Nephron progenitor cell (in vitro differentiated cells): ENCODE measurements around the gene ATRX.
A peak's percentile ranks its signal among the peaks of the same experiment; 100 is the strongest.
"Not testable (repeated sequence)": the region's sequence is repeated elsewhere in the genome, so short reads cannot be mapped to it uniquely, and the experiment has no call there.

Source experiments
- DNase-seq: peaks from one replicate; pipeline ENCODE4 v3.0.0; 2021
- H3K27ac Mint-ChIP-seq: 2 replicates; pipeline ENCODE4 v1.8.0; 2021; ENCODE audit warnings: mild to moderate bottlenecking, moderate library complexity, mixed read lengths
- H3K27me3 Mint-ChIP-seq: 2 replicates; pipeline ENCODE4 v1.8.0; 2021; ENCODE audit warnings: mild to moderate bottlenecking, low read depth, mixed read lengths; ENCODE audit not compliant: poor library complexity
- H3K36me3 Mint-ChIP-seq: 2 replicates; pipeline ENCODE4 v1.8.0; 2021; ENCODE audit warnings: low read depth, mixed read lengths
- H3K4me1 Mint-ChIP-seq: 2 replicates; pipeline ENCODE4 v1.8.0; 2021; ENCODE audit warnings: mixed read lengths
- H3K4me3 Mint-ChIP-seq: 2 replicates; pipeline ENCODE4 v1.8.0; 2021; ENCODE audit warnings: mild to moderate bottlenecking, moderate library complexity, mixed read lengths
- H3K9me3 Mint-ChIP-seq: 2 replicates; pipeline ENCODE4 v1.8.0; 2021; ENCODE audit warnings: mild to moderate bottlenecking, moderate library complexity, mixed read lengths
- TF ChIP-seq, protein P1 (sequence below): fragments of 200-600 bp; sonication (generic); IDR thresholded peaks from 2 replicates; pipeline ENCODE4 v1.5.0; 2021; ENCODE audit warnings: antibody characterized with exemption

Gene ATRX

DNA sequence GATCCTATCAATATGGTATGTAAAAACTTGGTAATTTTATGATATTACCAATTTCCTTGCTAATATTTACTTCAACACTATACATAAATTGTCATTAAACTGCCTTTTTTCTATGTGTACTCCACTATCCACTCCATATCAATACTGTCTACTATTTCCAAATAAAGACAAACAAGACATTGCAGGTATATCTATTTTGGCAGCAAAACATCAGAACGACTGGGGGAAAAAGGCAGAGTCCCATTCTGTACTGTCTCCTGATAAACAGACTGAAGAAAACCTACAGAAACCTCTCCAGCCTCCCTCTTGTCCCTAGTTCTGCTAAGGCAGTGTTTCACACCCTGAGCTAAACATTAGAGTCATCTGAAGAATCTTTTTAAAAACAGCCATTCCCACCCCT lies 96.6 kb downstream of the ATRX start:
- H3K9me3 Mint-ChIP-seq: peaks cover 33% of the 10 kb centered on the region

DNA sequence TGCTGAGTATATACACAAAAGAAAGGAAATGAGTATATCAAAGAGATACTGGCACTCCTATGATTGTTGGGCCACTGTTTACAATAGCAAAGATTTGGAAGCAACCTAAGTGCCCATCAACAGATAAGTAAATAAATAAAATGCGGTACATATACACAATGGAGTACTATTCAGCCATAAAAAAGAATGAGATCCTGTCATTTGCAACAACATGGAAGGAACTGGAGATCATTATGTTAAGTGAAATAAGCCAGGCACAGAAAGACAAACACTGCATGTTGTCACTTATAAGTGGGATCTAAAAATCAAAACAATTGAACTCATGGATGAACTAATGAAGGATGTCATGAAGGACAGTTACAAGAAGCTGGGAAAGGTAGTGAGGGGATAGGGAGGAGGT lies 100.3 kb downstream of the ATRX start:
- not testable (repeated sequence) for H3K4me3 Mint-ChIP-seq, DNase-seq, H3K27ac Mint-ChIP-seq, H3K27me3 Mint-ChIP-seq, H3K4me1 Mint-ChIP-seq
- Mint-ChIP-seq H3K9me3 (peaks cover 55% of the 10 kb centered on the region), H3K36me3 (peaks cover 61% of the 10 kb centered on the region)

More for the DNA sequence above, 96.6 kb downstream of the ATRX start:
- H3K27ac Mint-ChIP-seq: no peak overlapping the region
- peaks cover 37% of the 10 kb centered on the region for H3K36me3 Mint-ChIP-seq
- no peaks in the 10 kb centered on the region for H3K4me1 Mint-ChIP-seq
- no peaks in the 10 kb centered on the region for H3K27me3 Mint-ChIP-seq
- no peak for DNase-seq
- TF ChIP-seq, protein P1, sequence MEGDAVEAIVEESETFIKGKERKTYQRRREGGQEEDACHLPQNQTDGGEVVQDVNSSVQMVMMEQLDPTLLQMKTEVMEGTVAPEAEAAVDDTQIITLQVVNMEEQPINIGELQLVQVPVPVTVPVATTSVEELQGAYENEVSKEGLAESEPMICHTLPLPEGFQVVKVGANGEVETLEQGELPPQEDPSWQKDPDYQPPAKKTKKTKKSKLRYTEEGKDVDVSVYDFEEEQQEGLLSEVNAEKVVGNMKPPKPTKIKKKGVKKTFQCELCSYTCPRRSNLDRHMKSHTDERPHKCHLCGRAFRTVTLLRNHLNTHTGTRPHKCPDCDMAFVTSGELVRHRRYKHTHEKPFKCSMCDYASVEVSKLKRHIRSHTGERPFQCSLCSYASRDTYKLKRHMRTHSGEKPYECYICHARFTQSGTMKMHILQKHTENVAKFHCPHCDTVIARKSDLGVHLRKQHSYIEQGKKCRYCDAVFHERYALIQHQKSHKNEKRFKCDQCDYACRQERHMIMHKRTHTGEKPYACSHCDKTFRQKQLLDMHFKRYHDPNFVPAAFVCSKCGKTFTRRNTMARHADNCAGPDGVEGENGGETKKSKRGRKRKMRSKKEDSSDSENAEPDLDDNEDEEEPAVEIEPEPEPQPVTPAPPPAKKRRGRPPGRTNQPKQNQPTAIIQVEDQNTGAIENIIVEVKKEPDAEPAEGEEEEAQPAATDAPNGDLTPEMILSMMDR: no peak
- H3K4me3 Mint-ChIP-seq: no peak overlapping the region

DNA sequence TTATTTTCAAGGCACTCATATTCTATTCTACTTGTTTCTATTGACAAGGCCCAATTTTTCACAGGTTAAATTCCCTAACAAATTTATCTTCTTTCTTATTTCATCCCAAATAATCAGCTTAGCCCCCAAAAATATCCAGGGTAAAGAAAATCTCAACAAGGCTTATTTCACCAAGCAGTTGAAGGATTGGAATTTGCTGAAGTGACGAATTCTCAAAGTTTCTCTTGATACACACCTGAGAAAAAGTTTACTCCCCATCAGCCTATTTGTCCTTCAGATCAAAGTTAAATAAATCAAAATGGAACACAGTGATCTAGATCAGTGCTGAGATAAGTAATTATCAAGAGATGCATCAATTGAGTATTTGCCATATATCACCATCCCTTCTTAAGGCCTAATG lies 106.9 kb downstream of the ATRX start:
- H3K27me3 Mint-ChIP-seq: no peaks in the 10 kb centered on the region
- no peak for DNase-seq
- H3K4me3 Mint-ChIP-seq: no peak overlapping the region
- no peak overlapping the region for H3K27ac Mint-ChIP-seq
- H3K36me3 Mint-ChIP-seq: peaks cover 27% of the 10 kb centered on the region
- TF ChIP-seq, protein P1: no peak
- no peaks in the 10 kb centered on the region for H3K4me1 Mint-ChIP-seq
- H3K9me3 Mint-ChIP-seq: peaks cover 30% of the 10 kb centered on the region

DNA sequence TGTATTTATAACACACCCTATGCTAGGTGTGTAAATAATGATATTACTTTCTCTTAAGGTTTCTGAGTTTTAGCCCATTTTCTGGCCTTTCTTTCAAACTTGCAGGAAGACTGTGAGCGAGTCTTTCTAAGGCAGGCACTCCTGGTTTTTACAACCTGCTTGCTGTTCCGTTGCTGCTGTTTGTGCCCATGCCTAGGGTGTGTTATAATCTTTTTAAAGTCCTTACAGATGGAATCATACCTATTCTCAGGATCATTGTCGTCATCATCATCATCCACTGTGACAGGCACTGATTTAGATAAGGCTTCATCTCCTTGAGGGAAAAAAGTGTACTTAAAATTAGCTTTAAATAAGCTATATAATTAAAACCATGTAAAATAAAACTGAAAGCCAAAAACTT lies 110.0 kb downstream of the ATRX start:
- no peaks in the 10 kb centered on the region for H3K4me1 Mint-ChIP-seq
- no peak for DNase-seq
- no peak overlapping the region for H3K4me3 Mint-ChIP-seq
- H3K9me3 Mint-ChIP-seq: peaks cover 7% of the 10 kb centered on the region
- no peaks in the 10 kb centered on the region for H3K27me3 Mint-ChIP-seq
- no peaks in the 10 kb centered on the region for H3K36me3 Mint-ChIP-seq
- no peak overlapping the region for H3K27ac Mint-ChIP-seq
- TF ChIP-seq, protein P1: no peak

DNA sequence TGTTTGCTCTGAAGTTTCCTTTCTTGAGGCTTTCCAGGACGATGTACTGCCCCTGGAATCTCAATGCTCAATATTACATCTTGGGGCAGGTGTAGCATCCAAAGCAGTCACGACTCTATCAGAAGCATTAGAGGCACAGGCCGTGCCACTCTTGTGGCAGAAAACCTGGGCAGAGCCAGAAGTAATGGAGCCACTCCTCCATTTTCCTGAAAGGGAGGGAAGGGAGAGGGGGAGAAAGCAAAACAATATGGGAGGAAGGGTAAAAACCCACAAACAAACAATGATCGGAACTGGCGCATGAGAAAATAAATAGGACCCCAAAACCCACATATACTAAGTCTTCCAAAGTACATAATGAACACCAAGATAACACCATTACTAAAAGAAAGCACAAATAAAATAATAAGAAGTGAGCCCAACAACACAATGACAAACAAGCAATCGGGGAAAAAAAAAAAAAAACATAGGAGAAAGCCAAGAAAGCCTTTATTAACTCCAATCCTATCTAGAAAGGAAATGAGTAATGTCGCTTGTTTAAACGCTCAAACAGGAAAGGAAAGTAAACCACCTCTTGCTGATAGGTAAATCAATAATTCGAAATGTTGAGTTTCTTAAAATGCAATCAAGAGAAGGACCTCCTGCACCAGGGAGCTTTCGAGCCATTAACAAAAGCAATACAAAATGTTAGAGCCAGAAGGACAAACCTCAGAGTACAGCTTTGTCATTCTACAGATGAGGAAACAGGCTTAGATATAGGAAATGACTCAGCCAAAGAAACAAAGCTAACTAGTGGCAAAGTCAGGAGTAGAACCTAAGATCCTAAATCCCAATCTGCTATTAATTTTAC lies 117.4 kb downstream of the ATRX start:
- no peaks in the 10 kb centered on the region for H3K27me3 Mint-ChIP-seq
- no peak for DNase-seq
- peak overlapping the region; percentile 53 for H3K27ac Mint-ChIP-seq
- H3K4me3 Mint-ChIP-seq: no peak overlapping the region
- no peaks in the 10 kb centered on the region for H3K4me1 Mint-ChIP-seq
- TF ChIP-seq, protein P1: no peak
- peaks cover 15% of the 10 kb centered on the region for H3K9me3 Mint-ChIP-seq
- peaks cover 11% of the 10 kb centered on the region for H3K36me3 Mint-ChIP-seq

DNA sequence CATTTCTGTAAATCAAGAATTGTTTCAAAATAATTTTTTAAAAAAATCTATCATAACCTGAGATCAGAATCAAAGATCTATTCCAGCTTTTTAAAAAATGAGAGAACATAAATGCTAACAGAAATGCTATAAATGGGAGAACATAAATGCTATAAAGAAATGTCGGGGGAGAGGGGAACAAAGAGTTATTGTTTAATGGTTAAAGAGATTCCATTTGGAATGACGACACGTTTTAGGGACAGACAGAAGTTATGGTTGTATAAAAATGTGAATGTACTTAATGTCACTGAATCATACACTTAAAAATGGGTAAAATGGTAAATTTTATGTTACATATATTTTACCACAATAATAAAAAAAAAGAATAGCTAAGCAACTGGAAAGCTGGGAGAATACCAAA lies 127.1 kb downstream of the ATRX start:
- Mint-ChIP-seq H3K27me3 (no peaks in the 10 kb centered on the region), H3K4me1 (no peaks in the 10 kb centered on the region), H3K27ac (no peak overlapping the region), H3K4me3 (no peak overlapping the region), H3K9me3 (peaks cover 4% of the 10 kb centered on the region), H3K36me3 (peaks cover 39% of the 10 kb centered on the region)
- TF ChIP-seq, protein P1: no peak
- no peak for DNase-seq
